ENCODE results near the gene GUCA2B.

Gene GUCA2B

DNA sequence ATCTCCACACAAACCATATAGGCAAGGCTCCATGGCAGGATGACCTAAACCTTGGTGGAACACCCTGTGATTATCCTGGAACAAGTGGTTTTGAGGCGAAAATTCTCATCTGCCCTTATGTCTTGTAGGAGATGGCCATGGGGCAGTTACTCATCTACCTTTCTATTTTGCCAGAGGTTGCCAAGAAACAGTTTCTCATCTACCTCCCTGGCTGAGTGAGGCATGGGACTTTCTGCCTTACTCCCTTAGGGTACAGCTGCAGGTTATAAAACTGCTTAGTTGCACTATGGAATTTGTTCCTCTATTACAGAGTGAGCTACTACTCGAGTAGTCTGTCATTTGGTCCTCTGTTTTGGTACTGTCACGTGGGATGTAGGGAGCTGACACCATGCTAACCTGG, 42.6 kb downstream of the GUCA2B start:
- H3K4me1 ChIP-seq (ENCODE audit: control insufficient read depth in 1 of 2, insufficient read depth in 1 of 2, low read depth in 1 of 2, low read length in 1 of 2) = no peaks in the 10 kb centered on the region
- peaks cover 54% of the 10 kb centered on the region for H3K36me3 ChIP-seq
- no peak overlapping the region for H3K4me3 ChIP-seq (ENCODE audit: low read depth in 1 of 2, low read length in 1 of 2)
- TF ChIP-seq, protein P1, sequence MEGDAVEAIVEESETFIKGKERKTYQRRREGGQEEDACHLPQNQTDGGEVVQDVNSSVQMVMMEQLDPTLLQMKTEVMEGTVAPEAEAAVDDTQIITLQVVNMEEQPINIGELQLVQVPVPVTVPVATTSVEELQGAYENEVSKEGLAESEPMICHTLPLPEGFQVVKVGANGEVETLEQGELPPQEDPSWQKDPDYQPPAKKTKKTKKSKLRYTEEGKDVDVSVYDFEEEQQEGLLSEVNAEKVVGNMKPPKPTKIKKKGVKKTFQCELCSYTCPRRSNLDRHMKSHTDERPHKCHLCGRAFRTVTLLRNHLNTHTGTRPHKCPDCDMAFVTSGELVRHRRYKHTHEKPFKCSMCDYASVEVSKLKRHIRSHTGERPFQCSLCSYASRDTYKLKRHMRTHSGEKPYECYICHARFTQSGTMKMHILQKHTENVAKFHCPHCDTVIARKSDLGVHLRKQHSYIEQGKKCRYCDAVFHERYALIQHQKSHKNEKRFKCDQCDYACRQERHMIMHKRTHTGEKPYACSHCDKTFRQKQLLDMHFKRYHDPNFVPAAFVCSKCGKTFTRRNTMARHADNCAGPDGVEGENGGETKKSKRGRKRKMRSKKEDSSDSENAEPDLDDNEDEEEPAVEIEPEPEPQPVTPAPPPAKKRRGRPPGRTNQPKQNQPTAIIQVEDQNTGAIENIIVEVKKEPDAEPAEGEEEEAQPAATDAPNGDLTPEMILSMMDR (IDR thresholded peaks at IDR 0.05) = no peak
- H3K9me3 ChIP-seq = peaks cover 3% of the 10 kb centered on the region
- H3K27me3 ChIP-seq = no peaks in the 10 kb centered on the region
- H3K27ac ChIP-seq = no peak overlapping the region

DNA sequence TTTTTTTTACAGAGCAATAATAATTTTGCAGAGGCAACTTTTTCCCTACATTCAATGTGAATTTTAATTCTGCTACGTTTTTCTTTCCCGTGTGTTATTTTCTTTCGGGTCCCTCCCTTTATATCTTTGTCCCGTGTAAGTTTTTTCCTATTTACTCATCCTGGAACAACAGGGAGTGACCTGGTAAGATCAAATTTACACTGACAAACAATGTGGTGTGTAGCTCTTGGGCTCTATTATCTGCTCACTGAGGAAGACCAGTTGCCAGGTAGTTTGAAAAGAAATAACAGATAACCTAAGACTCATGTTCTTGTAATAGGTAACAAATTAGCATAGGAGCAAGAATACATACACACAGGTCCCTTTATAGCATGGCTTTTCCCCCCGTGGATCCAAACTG, 45.0 kb downstream of the GUCA2B start:
- H3K9me3 ChIP-seq = no peaks in the 10 kb centered on the region
- no peak overlapping the region for H3K4me3 ChIP-seq (ENCODE audit: low read depth in 1 of 2, low read length in 1 of 2)
- H3K27ac ChIP-seq = no peak overlapping the region
- TF ChIP-seq, protein P1 (IDR thresholded peaks at IDR 0.05) = no peak
- H3K36me3 ChIP-seq = peaks cover 47% of the 10 kb centered on the region
- no peaks in the 10 kb centered on the region for H3K4me1 ChIP-seq (ENCODE audit: control insufficient read depth in 1 of 2, insufficient read depth in 1 of 2, low read depth in 1 of 2, low read length in 1 of 2)
- H3K27me3 ChIP-seq = no peaks in the 10 kb centered on the region

DNA sequence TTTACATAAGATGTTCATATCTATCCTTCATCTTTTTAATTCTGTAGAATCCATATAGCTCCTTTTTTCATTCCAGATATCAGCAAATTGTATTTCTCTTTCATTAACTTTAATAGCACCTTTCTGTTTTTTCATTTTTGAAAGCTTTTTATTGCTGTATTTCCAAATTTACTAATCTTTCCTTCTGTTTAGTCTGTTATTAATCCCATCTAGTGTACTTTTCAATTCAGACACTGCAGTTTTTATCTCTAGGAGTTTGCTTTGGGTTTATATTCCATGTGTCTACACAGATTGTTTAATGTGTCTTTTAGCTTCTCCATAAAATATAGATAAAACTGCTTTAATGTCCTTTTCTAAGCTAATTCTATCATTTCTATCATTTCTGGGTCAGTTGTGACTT, 48.8 kb downstream of the GUCA2B start:
- TF ChIP-seq, protein P1 (IDR thresholded peaks at IDR 0.05) = no peak
- no peak overlapping the region for H3K4me3 ChIP-seq (ENCODE audit: low read depth in 1 of 2, low read length in 1 of 2)
- no peaks in the 10 kb centered on the region for H3K4me1 ChIP-seq (ENCODE audit: control insufficient read depth in 1 of 2, insufficient read depth in 1 of 2, low read depth in 1 of 2, low read length in 1 of 2)
- H3K36me3 ChIP-seq = peaks cover 18% of the 10 kb centered on the region
- no peaks in the 10 kb centered on the region for H3K9me3 ChIP-seq
- H3K27ac ChIP-seq = no peak overlapping the region
- H3K27me3 ChIP-seq = no peaks in the 10 kb centered on the region
